Mammary epithelial cell (primary cell): ENCODE results near the gene ABHD2.

Experiments used
- EZH2 ChIP-seq: IDR thresholded peaks from 2 replicates; pipeline ENCODE4 v1.6.1; 2012; ENCODE audit warnings: low read length, inconsistent platforms, borderline replicate concordance
- TF ChIP-seq, protein P1 (sequence below), 2 donors: IDR thresholded peaks in 1 of 2; conservative IDR thresholded peaks in 1 of 2; 2 replicates each; pipeline ENCODE4 v1.5.1; 2011 to 2012; ENCODE audit warnings: inconsistent platforms in 2 of 2, low read length in 2 of 2, mild to moderate bottlenecking in 2 of 2, control low read depth in 1 of 2, low read depth in 1 of 2; ENCODE audit not compliant: insufficient read depth in 1 of 2; ENCODE audit errors: extremely low read depth in 1 of 2

GRCh38 chr15:89114990-89115389, 26.7 kb downstream of the ABHD2 start:
- TF ChIP-seq, protein P1, sequence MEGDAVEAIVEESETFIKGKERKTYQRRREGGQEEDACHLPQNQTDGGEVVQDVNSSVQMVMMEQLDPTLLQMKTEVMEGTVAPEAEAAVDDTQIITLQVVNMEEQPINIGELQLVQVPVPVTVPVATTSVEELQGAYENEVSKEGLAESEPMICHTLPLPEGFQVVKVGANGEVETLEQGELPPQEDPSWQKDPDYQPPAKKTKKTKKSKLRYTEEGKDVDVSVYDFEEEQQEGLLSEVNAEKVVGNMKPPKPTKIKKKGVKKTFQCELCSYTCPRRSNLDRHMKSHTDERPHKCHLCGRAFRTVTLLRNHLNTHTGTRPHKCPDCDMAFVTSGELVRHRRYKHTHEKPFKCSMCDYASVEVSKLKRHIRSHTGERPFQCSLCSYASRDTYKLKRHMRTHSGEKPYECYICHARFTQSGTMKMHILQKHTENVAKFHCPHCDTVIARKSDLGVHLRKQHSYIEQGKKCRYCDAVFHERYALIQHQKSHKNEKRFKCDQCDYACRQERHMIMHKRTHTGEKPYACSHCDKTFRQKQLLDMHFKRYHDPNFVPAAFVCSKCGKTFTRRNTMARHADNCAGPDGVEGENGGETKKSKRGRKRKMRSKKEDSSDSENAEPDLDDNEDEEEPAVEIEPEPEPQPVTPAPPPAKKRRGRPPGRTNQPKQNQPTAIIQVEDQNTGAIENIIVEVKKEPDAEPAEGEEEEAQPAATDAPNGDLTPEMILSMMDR (conservative IDR thresholded peaks at IDR 0.05 in 1 of 2, IDR thresholded peaks at IDR 0.05 in 1 of 2; ENCODE audit: extremely low read depth in 1 of 2, insufficient read depth in 1 of 2, low read depth in 1 of 2, low read length in 2 of 2) = no peak
- no peak for TF ChIP-seq EZH2
